Ureter (tissue), 1 donor: ENCODE measurements around the gene BFAR. TPM values are rescaled to one million over a fixed set of nuclear protein-coding genes. Genes with fewer than 3 reads are reported as not detected.
"Not testable (repeated sequence)": the region's sequence is repeated elsewhere in the genome, so short reads cannot be mapped to it uniquely, and the experiment has no call there.

Experiments
- DNase-seq: peaks from one replicate; pipeline ENCODE4 v3.0.0-alpha.2; 2020; ENCODE audit warnings: low spot score
- total RNA-seq: library from RNA; stranded (reverse); gene quantifications from one replicate; pipeline ENCODE4 v1.2.4, GENCODE V29; 2023
- donor health status: DM: yes; HTN: yes; CAD: no.

Gene BFAR
- total RNA-seq, 1 donor from 2014 or later: 60.3 TPM

DNA sequence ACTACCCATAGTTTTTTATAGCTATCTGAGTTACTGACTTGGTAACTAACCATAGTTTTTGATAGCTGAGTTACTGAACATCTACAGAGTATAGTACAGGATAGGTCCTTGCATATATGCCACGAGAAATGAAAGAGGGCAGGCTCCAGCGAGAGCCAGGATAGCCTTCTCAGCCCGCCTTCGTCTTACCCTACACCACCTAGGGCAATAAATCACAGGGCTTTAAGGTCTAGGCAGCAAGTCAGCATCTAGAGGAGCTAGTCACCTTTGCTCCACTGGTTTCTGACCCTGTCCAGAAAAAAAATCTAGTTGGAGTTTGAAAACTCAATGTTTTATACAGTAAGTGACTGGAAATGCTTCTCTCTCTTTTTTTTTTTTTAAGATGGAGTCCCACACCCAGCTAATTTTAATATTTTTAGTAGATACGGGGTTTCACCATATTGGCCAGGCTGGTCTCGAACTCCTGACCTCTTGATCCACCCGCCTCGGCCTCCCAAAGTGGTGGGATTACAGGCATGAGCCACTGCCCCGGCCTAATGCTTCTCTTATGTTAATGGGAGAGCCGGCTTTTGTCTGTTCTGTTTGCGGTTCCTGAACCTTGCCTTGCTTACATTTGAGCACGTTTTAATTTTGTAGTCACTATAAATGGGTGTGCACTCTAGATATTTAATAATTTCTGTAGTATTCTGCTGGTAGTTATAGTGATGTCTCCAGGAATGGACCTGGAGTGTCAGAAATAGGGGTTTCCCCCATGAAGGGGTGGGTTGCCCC lies 2.8 kb downstream of the BFAR start:
- DNase-seq: no peak

DNA sequence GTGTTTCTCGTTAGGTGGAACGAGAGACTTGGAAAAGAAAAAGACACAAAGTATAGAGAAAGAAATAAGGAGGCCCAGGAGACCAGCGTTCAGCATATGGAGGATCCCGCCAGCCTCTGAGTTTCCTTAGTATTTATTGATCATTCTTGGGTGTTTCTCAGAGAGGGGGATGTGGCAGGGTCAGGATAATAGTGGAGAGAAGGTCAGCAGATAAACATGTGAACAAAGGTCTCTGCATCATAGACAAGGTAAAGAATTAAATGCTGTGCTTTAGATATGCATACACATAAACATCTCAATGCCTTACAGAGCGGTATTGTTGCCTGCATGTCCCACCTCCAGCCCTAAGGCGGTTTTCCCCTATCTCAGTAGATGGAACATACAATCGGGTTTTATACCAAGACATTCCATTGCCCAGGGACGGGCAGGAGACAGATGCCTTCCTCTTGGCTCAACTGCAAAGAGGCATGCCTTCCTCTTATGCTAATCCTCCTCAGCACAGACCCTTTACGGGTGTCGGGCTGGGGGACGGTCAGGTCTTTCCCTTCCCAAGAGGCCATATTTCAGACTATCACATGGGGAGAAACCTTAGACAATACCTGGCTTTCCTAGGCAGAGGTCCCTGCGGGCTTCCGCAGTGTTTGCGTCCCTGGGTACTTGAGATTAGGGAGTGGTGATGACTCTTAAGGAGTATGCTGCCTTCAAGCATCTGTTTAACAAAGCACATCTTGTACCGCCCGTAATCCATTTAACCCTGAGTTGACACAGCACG lies 3.6 kb downstream of the BFAR start:
- not testable (repeated sequence) for DNase-seq

DNA sequence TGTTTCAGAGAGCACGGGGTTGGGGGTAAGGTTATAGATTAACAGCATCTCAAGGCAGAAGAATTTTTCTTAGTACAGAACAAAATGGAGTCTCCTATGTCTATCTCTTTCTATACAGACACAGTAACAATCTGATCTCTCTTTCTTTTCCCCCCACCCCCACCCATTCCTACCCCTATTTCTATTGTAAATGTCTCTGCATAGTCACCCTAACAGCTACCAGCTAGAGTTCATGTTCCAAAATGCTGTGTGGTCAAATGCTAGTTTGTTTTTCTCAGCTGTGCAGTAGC lies 4.1 kb downstream of the BFAR start:
- not testable (repeated sequence) for DNase-seq

DNA sequence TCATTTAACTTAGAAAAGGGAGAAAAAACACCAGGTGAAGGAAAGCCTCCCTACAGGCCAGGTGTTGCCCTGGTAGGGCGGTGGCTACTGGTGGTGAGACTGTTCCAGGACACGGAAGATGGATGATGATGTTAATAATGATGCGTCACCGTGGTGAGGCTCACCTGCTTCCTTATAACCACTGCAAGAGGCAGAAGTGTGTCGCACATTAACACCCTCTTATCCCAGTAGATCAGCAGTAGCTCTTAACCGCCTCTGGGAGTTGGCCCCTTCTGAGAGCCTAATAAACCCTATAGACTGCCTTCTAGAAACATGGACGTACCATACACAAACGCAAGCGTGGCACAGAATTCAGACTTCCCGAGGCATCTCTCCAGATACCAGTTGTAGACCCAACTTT lies 7.8 kb downstream of the BFAR start:
- no peak for DNase-seq

DNA sequence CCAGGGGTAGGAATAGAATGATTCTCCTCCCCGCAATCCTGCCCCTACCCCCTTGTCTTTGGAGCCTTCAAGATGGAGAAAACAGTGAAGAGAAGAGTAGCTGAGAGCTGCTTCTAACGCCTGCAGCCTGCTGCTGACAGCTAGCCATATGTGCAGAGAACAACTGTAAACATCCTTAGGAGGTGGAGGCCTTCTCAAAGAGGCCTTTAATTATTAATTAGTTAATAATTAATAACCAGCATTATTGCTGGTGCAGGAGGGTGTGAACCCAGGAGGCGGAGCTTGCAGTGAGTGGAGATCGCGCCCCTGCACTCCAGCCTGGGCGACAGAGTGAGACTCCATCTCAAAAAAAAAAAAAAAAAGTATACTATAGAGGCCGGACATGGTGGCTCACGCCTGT lies 8.5 kb downstream of the BFAR start:
- no peak for DNase-seq

DNA sequence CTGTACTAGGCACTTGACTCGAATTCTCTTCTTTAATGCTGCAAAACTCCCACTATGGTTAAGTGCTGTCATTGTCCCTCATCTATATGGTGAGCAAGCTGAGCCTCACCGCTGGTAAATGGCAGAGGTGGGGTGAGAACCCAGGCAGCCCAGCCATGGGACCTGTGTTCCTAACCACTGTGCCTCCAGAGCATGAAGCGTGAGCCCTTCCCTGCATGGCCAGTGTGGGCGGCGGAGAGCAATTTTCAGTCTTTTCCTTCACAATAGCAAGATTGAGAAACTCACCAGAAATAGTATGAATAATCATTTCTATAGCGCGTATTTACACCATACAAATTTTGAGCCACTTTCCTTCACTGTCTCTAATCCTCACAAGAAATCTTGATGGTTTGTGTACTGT lies 9.2 kb downstream of the BFAR start:
- no peak for DNase-seq

DNA sequence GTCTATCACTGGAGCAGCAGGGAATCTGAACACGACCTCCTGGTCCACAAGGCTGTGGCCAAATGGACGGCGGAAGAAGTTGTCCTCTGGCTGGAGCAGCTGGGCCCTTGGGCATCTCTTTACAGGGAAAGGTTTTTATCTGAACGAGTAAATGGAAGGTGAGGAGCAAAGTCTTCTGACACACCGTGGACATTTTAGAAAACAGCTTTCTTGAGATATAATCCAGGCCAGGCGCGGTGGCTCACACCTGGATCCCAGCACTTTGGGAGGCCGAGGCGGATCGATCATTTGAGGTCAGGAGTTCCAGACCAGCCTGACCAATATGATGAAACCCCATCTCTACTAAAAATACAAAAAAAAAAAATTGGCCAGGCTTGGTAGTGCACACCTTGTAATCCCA lies 17.1 kb downstream of the BFAR start:
- no peak for DNase-seq

DNA sequence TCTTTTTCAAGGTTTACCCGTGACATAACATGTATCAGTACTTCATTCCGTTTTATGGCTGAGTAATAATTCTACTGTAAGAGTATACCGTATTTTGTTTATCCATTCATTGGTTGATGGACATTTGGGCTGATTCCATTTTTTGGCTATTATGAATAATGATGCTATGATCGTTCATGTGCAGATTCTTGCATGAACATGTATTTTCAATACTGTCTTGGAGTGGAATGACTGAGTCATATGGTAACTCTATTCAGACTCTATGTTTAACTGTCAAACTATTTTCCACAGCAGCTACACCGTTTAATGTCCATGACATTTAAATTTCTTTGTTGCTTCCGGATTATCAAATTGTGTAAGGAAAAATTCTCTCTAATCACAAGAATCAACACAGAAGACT lies 17.9 kb downstream of the BFAR start:
- no peak for DNase-seq

DNA sequence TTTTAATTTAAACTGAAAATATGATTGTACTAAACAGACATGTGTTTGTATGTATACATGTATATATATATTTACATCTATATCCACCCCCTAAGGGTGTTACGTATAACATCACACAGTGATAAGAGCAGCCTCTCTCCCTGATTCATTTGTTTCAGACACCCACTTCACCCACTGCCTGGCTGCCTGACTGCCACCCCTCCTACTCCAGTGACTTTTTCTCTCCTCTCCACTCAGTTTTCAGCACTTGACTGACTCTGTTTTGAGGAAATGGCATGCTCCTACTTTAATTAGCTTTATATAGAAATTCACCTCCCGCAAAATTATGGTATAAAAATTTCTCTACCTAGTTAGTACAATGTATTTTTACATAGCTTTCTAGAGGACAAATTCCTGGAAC lies 20.0 kb downstream of the BFAR start:
- DNase-seq: no peak

DNA sequence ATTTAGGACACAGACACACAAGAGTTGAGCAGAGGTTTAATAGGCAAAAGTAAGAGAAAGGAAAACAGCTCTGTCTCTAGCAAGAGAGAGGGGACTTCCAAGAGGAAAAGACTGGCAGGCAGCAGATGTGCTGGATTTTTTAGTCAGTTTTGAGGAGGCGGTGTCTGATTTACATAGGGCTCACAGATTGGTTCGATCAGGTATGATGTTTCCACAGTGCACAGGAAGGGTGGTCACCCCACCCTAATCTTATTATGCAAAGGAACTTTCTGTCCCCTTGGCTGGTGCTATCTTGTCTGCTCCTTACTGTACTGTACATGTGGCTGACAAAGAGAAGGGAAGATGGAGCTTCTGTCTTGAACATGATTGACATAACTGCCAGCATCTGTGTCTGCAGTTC lies 25.3 kb downstream of the BFAR start:
- DNase-seq: no peak

DNA sequence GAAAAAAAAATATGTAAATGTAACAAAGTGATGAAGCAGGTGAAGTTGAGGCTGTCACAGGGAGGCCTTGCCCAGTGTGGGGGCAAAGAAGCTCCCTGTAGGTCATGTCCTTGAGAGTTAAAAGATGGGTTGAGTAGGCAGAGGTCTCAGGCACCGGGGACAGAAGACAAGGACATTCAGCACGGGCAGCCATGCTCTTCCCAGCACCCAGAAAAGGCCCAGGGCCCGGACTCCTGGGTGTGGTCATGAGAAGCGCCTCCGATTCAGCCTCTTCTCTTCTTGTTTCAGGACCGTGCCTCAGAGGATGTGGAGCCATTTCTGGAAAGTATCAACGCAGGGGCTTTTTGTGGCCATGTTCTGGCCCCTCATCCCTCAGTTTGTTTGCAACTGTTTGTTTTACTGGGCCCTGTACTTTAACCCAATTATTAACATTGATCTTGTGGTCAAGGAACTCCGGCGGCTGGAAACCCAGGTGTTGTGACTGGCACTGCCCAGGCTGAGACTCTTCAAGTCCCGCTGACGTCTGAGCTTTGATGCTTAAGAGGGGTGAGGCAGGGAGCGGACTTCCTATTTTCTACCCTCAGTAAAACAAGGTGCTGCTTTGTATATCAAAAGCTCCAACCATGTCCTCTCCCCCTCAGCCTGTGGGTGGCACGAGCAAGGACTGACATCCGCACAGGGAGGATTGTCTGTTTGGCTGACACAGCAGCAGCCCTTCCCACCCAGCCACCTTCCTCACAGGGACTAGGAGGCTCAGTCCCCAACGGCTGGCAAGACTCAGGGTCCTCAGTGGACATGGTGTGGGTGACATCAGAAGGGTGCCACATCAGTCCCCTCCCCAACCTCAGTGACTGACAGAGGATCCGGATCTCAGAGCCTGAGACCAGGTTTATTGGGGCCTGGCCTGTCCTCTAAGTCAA lies 34.9 kb downstream of the BFAR start:
- no peak for DNase-seq

DNA sequence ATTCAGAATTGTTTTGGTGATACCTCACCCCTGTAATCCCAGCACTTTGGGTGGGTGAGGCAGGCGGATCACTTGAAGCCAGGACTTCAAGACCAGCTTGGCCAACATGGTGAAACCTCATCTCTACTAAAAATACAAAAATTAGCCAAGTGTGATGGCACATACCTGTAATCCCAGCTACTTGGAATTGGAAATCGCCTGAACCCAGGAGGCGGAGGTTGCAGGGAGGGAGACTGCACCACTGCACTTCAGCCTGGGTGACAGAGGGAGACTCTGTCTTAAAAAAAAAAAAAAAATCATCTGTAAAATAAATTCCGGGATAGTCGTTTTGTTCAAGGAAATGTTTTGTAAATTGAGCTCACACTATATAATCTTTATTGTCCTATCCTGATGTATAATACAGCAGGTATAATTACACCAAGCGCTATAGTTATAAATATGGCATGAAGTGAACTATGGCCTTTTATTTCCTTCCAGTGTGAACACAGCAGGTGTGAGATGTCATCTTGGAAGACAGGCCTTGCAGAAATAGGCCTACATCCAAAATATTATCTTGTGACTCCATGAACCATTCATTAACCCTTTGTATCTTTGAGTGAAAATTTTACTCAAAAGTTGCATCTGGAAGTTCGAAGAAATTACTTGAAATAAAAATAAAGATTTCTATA lies 35.9 kb downstream of the BFAR start:
- DNase-seq: no peak

DNA sequence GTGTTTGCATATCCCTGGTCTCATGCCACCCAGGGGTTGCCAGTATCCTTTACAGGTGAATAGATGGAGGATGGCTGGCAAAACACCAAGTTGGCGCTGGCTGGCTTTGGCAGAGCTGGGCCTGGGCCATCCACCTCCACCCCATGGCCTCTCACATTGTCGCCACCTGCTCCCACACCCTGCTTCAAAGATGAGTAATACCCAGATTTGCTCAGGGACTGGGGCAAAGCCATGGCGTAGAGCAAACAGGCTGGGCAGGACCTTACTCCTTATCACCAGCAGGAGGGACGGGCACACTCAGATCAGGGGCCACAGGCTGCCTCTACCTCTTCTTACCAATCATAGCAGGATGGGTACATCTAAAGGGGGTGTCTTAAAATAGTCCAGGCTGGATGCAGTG lies 37.0 kb downstream of the BFAR start:
- no peak for DNase-seq

DNA sequence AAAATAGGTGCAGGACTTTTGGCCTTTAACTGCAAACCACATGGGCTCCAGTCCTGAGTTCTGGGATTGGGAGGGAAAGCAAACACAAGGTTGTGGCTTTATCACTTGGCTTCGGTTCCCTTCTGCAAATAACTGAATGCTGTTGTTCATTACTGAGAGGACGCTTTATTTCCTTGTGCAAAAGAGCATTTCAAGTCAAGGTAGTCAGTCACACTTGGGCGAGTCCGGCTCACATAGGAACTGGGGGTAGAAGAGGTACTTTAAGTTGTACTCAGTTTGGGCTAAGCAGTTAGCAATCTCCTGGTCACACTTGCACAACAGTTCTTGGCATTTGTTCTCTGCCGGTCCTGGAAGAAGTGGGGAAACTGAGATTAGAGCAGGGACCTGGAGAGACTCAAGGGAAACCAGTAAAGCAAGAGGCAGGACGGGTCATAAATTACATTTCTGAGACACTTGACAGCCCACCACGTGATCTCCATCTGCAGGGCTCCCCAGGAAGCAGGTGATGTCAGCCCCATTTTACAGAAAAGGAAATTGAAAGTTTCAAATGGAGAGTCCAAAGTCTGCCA lies 39.7 kb downstream of the BFAR start:
- no peak for DNase-seq

DNA sequence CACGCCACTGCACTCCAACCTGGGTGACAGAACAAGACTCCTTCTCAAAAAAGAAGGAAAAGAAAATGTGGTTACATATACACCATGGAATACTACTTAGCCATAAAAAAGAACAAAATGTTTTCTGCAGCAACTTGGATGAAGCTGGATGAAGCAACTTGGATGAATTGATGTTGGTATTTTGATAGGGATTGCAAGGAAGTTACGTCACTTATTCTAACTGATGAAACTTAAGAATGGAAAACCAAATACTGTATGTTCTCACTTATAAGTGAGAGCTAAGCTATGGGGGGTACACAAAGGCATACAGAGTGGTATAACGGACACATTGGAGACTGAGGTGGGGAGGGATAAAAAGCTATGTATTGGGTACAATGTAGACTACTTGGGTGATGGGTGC lies 43.9 kb downstream of the BFAR start:
- no peak for DNase-seq

DNA sequence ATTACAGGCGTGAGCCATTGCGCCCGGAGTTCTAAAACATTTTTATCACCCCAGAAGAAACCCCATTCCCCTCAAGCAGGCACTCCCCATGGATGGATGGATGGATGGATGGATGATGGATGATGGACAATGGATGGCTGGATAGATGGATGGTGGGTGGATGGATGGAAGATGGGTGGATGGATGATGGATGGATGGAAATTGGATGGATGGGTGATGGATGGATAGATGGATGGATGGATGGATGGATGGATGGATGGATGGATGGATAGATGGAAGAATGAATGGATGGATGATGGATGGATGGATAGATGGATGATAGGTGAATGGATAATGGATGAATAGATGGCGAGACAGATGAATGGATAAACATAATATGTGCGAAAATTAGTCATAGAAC lies 44.9 kb downstream of the BFAR start:
- no peak for DNase-seq

DNA sequence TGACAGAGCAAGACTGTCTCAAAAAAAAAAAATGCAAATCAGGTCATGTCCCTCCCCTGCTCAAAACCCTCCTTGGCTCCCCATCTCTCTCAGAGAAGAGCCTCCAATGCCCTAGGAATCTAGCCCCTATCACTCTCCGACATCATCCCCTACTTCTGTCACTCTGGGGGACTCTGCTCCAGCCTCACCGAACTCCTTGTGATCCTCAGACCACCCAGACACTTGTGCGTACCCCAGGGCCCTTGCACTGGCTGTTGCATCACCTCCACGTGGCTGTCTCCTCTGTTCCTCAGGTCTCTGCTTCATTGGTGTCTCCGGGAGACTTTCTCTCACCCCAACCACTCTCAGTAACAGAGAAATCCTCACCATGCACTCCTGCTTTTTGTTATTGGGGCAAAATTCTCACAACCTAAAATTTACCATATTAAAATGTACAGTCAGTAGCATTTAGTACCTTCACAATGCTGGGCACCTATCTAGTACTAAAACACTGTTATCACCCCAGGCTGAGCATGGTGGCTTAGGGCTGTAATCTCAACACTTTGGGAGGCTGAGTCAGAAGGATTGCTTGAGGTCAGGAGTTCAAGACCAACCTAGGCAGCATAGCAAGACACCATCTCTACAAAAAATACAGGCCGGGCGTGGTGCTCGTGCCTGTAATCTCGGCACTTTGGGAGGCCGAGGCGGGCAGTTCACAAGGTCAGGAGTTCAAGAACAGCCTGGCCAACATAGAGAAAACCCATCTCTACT lies 46.2 kb downstream of the BFAR start:
- DNase-seq: no peak

DNA sequence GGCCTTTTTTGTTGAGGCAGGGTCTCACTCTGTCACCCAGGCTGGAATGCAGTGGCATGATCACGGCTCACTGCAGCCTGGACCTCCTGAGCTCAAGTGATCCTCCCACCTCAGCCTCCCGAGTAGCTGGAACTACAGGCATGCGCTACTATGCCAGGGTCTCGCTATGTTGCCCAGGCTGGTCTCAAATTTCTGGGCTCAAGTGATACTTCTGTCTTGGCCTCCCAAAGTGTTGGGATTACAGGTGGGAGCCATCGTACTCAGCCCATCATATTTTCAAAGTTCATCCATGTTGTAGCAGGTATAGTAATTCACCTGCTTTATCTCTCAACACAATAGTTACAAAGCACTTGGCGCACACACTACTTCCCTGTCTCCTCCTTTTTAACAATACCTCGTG lies 47.6 kb downstream of the BFAR start:
- DNase-seq: not testable (repeated sequence)

DNA sequence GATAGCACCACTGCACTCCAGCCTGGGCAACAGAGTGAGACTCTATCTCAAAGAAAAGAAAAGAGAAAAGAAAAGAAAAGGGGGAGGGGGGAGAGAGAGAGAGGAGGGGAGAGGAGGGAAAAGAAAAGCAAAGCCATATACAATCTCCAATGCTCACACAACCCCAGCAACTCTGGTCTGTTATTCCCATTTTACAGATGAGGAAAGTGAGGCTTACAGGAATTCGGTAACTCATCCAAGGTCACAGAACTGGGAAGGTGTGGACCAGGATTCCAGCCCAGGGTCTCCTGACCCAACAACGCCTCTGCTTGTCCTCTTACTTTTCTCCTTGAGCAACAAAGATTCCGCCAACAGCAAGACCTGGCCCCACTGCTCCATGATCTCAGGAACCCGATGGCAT lies 48.4 kb downstream of the BFAR start:
- no peak for DNase-seq

DNA sequence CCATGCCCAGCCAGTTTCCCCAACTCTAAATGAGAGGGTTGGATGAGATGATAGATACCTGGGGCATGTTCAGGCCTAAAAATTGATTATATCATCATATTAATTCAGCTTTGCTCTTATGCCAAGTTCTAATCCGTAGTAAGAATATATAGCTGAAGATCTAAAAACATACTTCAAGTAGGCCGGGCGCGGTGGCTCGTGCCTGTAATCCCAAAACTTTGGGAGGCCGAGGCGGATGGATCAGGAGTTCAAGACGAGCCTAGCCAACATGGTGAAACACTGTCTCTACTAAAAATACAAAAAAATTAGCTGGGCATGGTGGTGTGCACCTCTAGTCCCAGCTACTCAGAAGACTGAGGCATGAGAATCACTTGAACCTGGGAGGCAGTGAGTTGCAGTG lies 49.4 kb downstream of the BFAR start:
- DNase-seq: no peak
